NK-92 treated with Interleukin-12 subunit alpha and Interleukin-12 subunit beta, amount 100 ng/mL, for 24 hours (cell line): ENCODE measurements around the gene CSAD.

ENCODE experiments used
- DNase-seq: peaks from one replicate; lab custom pipeline; 2025; lab: John Stamatoyannopoulos, UW

Gene CSAD

GRCh38 chr12:53198486-53199110 lies 17.9 kb upstream of the CSAD start:
- DNase-seq = no peak

GRCh38 chr12:53197011-53197640 lies 16.4 kb upstream of the CSAD start:
- no peak for DNase-seq

DNA sequence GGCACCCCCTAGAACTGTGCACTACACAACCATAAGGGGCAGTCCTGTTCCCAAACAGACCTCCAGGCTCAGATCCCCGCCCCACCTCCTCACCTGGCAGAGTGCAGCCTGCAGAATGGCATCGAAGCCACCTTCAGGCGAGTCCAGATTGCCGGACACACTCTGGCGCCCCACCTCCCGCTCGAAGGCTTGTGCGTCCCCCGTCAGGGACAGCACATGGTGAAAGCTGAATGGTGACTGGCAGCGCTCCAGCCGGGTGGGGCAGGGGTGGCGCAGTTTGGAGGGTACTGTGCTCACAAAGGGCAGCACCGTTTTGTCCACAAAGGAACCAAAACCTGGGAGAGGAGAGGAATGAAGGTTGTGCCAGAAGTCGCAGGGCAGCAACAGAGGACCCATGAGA lies 15.8 kb upstream of the CSAD start:
- no peak for DNase-seq

GRCh38 chr12:53195516-53196420 lies 15.0 kb upstream of the CSAD start:
- no peak for DNase-seq

DNA sequence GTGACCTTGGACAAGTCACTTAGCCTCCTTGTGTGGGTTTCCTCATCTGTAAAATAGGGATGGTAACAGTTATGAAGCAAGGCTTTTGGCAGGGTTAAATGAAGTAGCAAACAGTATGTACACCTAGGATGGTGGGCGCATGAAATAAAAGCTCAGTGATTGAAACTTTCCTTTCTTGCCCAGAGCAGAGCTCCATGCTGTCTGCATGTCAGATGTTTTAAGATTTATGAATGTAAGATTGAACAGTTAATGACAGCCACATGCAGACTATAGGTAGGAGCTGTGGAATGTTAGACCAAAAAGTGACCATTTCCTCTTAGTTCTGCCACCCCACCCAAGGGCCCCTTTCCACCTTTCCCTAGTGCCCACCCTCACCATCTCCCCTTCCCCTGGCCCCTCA lies 14.2 kb upstream of the CSAD start:
- no peak for DNase-seq

GRCh38 chr12:53193985-53194716 lies 13.4 kb upstream of the CSAD start:
- DNase-seq = no peak

DNA sequence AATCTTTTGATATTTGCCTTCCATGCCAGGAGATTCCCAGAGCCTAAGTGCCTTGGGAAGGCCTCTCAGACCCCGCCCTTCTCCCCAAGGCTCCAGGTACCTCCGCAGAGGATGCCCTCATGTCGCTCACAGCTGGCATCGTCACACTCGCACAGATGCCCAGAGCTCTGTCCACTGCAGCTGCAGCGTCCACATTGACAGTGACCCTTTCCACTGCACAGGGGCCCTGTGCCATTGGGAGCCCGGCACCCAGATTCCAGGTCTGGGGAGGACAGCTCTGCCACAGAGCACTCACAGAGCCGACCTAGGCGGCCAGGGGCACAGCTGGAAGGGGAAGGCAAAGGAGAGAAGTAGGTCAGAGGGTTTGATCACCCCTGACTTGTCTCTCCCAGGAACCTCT lies 12.3 kb upstream of the CSAD start:
- no peak for DNase-seq

- DNase-seq = no peak
Observed at GRCh38 chr12:53192531-53193021, 11.9 kb upstream of the CSAD start.

DNA sequence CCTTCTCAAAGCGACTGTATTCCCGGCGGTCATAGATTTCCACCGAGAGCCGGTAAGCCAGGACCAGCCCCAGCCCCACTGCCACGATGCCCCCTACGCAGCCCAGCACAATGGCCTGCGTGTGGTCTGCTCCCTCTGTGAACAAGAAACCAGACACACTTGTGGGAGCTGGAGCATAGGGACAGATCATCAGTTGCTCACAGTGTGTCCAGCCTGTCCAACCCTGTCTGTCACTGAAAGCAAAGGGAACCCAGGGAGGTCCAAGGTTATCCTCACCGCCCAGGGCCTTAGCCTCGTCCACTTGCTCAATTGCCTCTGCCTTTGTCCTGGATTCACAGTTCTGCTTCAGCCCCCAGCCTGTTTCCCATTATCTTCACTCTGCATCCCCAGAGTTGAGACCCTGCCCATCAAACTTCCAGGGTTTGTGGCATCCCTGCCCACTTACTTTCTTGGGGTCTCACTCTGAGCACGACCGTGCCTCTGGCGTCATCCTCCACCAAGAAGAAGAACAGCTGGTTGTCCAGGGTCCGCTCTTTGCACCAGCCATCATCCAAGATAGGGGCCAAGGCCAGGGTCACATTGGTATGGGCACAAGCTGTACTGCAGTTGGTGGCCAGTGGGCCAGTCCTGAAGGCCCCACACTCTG lies 11.3 kb upstream of the CSAD start:
- no peak for DNase-seq

DNA sequence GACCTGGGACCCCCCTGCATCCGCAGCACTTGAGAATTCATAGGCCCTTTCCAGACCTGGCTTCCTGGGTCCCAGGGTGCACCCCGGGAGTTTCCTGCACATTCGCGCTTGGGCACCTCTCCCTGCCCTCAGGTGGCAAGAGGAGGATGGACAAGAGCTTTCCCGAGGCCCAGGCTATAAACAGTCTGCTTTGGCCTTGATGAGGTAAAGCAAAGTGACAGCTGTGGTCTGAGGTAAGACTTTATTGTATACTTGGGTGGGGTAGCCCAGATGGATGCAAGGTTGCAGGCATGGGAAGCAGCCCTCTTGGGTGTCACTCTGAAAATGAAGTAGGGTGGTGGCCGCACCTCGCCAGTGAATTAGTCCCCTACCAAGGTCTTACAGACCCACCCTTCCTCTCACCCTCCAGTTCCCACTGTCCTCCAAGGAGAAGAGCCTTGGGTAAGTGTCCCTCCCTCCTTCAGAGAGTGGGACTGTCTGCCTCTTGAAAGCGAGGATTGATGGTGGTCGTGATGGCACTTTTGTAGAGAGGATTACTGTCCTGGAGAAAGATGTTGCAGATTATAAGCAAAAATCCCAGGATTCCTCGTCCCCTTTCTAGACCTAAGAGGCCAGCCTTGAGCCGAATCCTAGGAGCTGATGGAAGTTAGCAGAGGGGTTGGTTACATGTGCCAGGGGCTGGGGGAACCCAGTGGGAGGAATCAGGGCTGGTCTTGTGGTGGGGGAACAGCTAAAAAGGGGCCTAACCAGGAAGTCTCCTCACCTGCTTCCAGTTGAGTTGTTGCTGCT lies 10.6 kb upstream of the CSAD start:
- no peak for DNase-seq

- no peak for DNase-seq
Observed at GRCh38 chr12:53190108-53190729, 9.5 kb upstream of the CSAD start.

GRCh38 chr12:53187145-53187899 lies 6.6 kb upstream of the CSAD start:
- DNase-seq = no peak

GRCh38 chr12:53186745-53187144 lies 6.0 kb upstream of the CSAD start:
- no peak for DNase-seq

- no peak for DNase-seq
Observed at GRCh38 chr12:53185582-53186153, 4.9 kb upstream of the CSAD start.

DNA sequence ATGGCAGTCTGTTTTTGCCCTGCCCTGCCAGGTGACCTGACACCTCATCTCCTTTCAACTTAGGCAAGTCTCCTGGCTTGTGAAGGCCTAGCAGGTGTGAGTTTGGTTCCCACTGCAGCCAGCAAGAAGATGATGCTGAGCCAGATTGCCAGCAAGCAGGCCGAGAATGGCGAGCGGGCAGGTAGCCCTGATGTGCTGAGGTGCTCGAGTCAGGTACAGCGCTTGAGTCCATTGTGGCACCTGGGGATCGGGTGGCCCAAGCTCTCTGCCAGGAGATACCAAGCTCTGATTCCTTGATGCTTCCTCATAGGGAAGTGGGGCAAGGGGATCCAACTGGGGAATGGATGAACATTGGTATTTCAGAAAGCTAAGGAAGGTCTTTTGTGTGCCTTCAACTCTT lies 4.1 kb upstream of the CSAD start:
- DNase-seq = no peak

- no peak for DNase-seq
Observed at GRCh38 chr12:53182903-53183302, 2.2 kb upstream of the CSAD start.

DNA sequence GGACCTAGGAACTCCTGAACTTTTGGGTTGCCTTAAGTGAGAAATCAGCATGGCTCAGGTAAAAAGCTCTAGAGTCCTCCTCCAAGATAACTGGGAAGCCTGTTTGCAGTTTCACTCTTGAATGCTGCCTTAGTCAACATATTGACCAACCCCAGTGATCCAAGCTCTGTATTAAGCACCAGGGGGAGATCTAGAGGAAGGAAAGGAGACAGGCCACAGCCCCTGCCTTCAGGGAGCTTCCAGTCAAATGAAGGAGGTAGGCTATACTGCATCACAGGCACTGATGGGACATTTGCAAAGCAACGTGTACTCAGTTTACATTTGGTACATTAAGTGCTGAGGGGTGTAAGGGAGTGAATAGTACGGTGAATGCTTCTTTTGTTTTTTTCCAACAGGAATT lies 1.2 kb upstream of the CSAD start:
- DNase-seq = no peak

GRCh38 chr12:53180931-53181645 lies 363 bp upstream of the CSAD start:
- DNase-seq = peak; percentile 84
